C1 segment of cervical spinal cord (tissue), 14 donors: ENCODE results near the gene PLXNA4.
A peak's percentile ranks its signal among the peaks of the same experiment; 100 is the strongest.

Source experiments
- DNase-seq, 14 donors: peaks; one replicate each; lab custom pipeline; 2025; lab: John Stamatoyannopoulos, UW

PLXNA4 gene

GRCh38 chr7:132117636-132118035 lies 458.6 kb downstream of the PLXNA4 start:
- DNase-seq = no peak

GRCh38 chr7:132117181-132117580 lies 459.1 kb downstream of the PLXNA4 start:
- DNase-seq = no peak

GRCh38 chr7:132116369-132116768 lies 459.9 kb downstream of the PLXNA4 start:
- no peak for DNase-seq

GRCh38 chr7:132115758-132116157 lies 460.5 kb downstream of the PLXNA4 start:
- no peak for DNase-seq

GRCh38 chr7:132115028-132115427 lies 461.2 kb downstream of the PLXNA4 start:
- no peak for DNase-seq

GRCh38 chr7:132114411-132114810 lies 461.9 kb downstream of the PLXNA4 start:
- no peak for DNase-seq

- no peak for DNase-seq
Measured at GRCh38 chr7:132113536-132114371, 462.5 kb downstream of the PLXNA4 start.

- no peak for DNase-seq
Measured at GRCh38 chr7:132112657-132113056, 463.6 kb downstream of the PLXNA4 start.

GRCh38 chr7:132112106-132112505 lies 464.2 kb downstream of the PLXNA4 start:
- DNase-seq = no peak

GRCh38 chr7:132110692-132111091 lies 465.6 kb downstream of the PLXNA4 start:
- no peak for DNase-seq

GRCh38 chr7:132109769-132110168 lies 466.5 kb downstream of the PLXNA4 start:
- DNase-seq = no peak

GRCh38 chr7:132108563-132108962 lies 467.7 kb downstream of the PLXNA4 start:
- no peak for DNase-seq

- DNase-seq = no peak
Measured at GRCh38 chr7:132106491-132106890, 469.8 kb downstream of the PLXNA4 start.

GRCh38 chr7:132105096-132105495 lies 471.2 kb downstream of the PLXNA4 start:
- DNase-seq = no peak

GRCh38 chr7:132103718-132104117 lies 472.6 kb downstream of the PLXNA4 start:
- DNase-seq = no peak

- DNase-seq = no peak
Measured at GRCh38 chr7:132102942-132103341, 473.3 kb downstream of the PLXNA4 start.

GRCh38 chr7:132102391-132102790 lies 473.9 kb downstream of the PLXNA4 start:
- no peak for DNase-seq

GRCh38 chr7:132100981-132101380 lies 475.3 kb downstream of the PLXNA4 start:
- no peak for DNase-seq

- DNase-seq = no peak
Measured at GRCh38 chr7:132100483-132100882, 475.8 kb downstream of the PLXNA4 start.

GRCh38 chr7:132099163-132099562 lies 477.1 kb downstream of the PLXNA4 start:
- DNase-seq = no peak

- DNase-seq = no peak
Measured at GRCh38 chr7:132098327-132098726, 477.9 kb downstream of the PLXNA4 start.

GRCh38 chr7:132097550-132098134 lies 478.6 kb downstream of the PLXNA4 start:
- DNase-seq = no peak

GRCh38 chr7:132095111-132095765 lies 481.0 kb downstream of the PLXNA4 start:
- peak in 1 of 14 donors; percentile 33 for DNase-seq
